ENCODE measurements around the gene TBC1D5.

Gene TBC1D5

GRCh38 chr3:17232442-17232841 lies 510.0 kb downstream of the TBC1D5 start:
- no peak for DNase-seq (ENCODE audit: low read depth, low spot score)

- DNase-seq (ENCODE audit: low read depth, low spot score): no peak
Observed at GRCh38 chr3:17231537-17232261, 510.7 kb downstream of the TBC1D5 start.

DNA sequence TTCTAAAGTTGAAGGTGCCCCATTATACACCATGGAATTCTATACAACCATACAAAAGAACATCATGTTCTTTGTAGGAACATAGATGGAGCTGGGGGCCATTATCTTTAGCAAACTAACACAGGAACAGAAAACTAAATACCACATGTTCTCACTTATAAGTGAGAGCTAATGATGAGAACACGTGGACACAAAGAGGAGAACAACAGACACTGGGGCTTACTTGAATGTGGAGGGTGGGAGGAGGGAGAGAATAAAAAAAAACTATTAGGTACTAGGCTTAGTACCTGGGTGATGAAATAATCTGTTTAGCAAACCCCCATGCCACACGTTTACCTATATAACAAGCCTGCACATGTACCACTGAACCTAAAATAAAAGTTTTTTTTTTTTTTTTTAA lies 515.0 kb downstream of the TBC1D5 start:
- no peak for DNase-seq (ENCODE audit: low read depth, low spot score)

GRCh38 chr3:17221529-17221928 lies 520.9 kb downstream of the TBC1D5 start:
- DNase-seq (ENCODE audit: low read depth, low spot score): no peak

DNA sequence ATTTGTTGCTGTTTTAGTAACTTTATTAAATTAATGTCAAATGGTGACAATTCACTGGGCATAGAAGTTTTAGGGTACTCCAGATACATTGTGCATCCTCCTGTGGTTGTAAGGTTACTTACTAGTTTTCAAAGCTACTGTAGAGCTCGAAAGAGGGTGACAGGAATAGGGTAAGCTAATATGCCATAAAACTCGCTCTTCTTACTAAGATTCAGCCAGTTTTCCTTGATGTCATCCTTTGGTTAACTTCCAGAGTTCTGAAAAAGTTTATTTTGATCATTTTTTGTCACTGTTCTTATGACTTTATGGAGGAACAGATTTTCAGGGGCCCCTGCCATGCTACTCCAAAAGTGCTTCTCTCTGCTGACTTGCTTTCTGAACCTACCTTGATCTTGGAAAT lies 522.8 kb downstream of the TBC1D5 start:
- no peak for DNase-seq (ENCODE audit: low read depth, low spot score)

DNA sequence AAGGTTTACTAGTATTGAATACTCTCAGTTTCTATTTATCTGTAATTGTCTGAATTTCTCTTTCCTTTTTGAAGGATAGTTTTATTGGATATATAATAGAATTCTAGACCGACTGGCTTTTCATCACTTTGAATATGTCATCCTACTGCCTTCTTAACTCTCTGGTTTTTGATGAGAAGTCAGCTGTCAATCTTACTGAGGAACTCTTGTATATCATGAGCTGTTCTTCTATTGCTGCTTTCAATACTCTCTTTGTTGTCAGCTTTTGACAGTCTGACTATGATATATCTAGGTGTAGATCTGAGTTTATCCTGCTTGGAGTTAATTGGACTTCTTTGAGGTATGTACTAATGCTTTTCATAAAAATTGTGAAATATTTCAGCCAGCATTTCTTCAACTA lies 523.8 kb downstream of the TBC1D5 start:
- DNase-seq (ENCODE audit: low read depth, low spot score): no peak

GRCh38 chr3:17217588-17217987 lies 524.8 kb downstream of the TBC1D5 start:
- DNase-seq (ENCODE audit: low read depth, low spot score): no peak

- no peak for DNase-seq (ENCODE audit: low read depth, low spot score)
Observed at GRCh38 chr3:17213102-17213501, 529.3 kb downstream of the TBC1D5 start.

GRCh38 chr3:17207979-17208378 lies 534.5 kb downstream of the TBC1D5 start:
- DNase-seq (ENCODE audit: low read depth, low spot score): no peak

GRCh38 chr3:17207019-17207418 lies 535.4 kb downstream of the TBC1D5 start:
- no peak for DNase-seq (ENCODE audit: low read depth, low spot score)

- DNase-seq (ENCODE audit: low read depth, low spot score): no peak
Observed at GRCh38 chr3:17204049-17204650, 538.3 kb downstream of the TBC1D5 start.

DNA sequence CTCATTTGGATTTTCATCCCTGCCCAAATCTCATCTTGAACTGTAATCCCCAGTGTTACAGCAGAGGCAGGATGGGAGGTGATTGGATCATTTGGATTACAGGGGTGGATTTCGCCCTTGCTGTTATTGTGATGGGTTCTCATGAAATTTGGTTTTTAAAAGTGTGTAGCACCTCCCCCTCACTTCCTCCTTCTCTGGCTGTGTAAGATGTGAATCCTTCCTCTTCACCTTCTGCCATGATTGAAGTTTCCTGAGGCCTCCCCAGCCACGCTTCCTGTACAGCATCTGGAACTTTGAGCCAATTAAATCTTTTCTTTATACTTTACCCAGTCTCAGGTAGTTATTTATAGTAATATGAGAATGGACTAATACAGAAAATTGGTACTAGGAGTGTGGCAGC lies 540.9 kb downstream of the TBC1D5 start:
- DNase-seq (ENCODE audit: low read depth, low spot score): no peak

DNA sequence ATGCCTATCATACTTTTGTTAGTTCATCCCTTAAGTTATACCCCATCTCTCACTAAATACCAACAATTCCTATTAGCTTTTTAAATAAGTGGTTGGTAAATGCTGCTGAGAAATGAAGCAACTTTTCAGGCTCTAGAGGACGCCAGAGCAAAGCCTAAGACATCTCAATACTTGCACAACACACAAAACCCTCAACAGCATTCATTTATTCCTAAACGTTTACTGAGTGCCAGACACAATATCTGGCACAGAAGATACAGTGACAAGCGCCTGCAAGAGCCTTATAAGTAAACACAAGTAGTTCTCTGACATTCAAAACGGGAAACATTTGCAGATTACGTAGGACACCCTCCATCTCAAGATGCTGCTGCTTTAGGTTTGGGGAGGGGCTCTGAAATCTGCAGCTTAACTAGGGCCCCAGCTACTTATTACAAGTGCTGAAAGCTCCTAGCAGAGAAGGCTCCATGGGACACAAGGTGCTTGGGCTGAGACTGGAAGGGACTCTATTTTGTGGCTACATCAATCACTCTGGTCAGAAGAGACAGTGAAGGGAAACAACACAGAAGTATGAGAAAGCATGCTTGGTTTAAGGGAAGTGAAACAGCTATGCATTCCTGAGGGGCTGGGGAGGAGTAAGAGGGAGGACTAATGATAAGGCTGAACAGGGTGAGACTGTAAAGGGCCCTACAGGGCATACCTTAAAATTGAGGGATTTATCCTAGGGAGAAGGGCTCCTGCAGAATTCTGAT lies 546.4 kb downstream of the TBC1D5 start:
- peak; percentile 36 for DNase-seq (ENCODE audit: low read depth, low spot score)

- peak; percentile 62 for DNase-seq (ENCODE audit: low read depth, low spot score)
Observed at GRCh38 chr3:17195192-17195611, 547.2 kb downstream of the TBC1D5 start.

GRCh38 chr3:17194116-17194515 lies 548.3 kb downstream of the TBC1D5 start:
- no peak for DNase-seq (ENCODE audit: low read depth, low spot score)

DNA sequence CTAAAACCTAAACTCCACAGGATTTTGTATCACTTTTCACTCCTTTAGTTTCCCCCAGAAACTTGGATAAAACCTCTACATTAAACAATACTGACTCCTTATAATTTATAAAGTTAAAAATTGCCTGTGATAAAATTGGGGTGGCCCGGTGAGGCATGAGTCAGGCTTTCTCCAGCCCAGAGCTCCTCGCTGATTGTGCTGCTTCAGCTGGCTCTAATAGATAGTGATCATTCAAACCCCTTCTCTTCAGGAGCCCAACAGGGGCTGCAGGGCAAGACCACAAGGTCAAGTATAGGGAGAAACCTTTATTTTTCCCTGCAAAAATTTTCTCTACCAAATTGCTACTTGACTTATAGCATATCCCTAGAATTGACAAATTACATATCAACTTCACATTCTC lies 549.4 kb downstream of the TBC1D5 start:
- no peak for DNase-seq (ENCODE audit: low read depth, low spot score)

- DNase-seq (ENCODE audit: low read depth, low spot score): no peak
Observed at GRCh38 chr3:17190353-17191078, 551.9 kb downstream of the TBC1D5 start.

- DNase-seq (ENCODE audit: low read depth, low spot score): no peak
Observed at GRCh38 chr3:17188378-17188777, 554.1 kb downstream of the TBC1D5 start.

- DNase-seq (ENCODE audit: low read depth, low spot score): no peak
Observed at GRCh38 chr3:17187589-17188184, 554.7 kb downstream of the TBC1D5 start.

GRCh38 chr3:17183951-17184550 lies 558.4 kb downstream of the TBC1D5 start:
- DNase-seq (ENCODE audit: low read depth, low spot score): peak; percentile 44

- peak; percentile 38 for DNase-seq (ENCODE audit: low read depth, low spot score)
Observed at GRCh38 chr3:17182166-17182565, 560.3 kb downstream of the TBC1D5 start.
